NB4 (cell line): ENCODE results near the gene RPTOR.
A peak's percentile ranks its signal among the peaks of the same experiment; 100 is the strongest.

Experiments used
- DNase-seq: peaks from one replicate; pipeline ENCODE4 v3.0.0; 2010; ENCODE audit warnings: low read depth
- H3K4me3 ChIP-seq: one replicate; pipeline ENCODE4 v1.5.1; 2011; ENCODE audit warnings: mild to moderate bottlenecking, low read depth, low read length, moderate library complexity
- MYC ChIP-seq: IDR thresholded peaks from 2 replicates; pipeline ENCODE4 v1.6.1; 2011; ENCODE audit warnings: low read depth, low read length
- POLR2A ChIP-seq: IDR thresholded peaks from 2 replicates; pipeline ENCODE4 v1.6.1; 2011; ENCODE audit warnings: mild to moderate bottlenecking; ENCODE audit not compliant: insufficient read length; ENCODE audit errors: extremely low read depth
- TF ChIP-seq, protein P1 (sequence below): IDR thresholded peaks from one replicate; pipeline ENCODE4 v1.5.1; 2012; ENCODE audit warnings: low read depth, low read length
- TF ChIP-seq, protein P2 (sequence below): IDR thresholded peaks from 2 replicates; pipeline ENCODE4 v1.6.1; 2011; ENCODE audit warnings: low read depth, low read length

The RPTOR gene

DNA sequence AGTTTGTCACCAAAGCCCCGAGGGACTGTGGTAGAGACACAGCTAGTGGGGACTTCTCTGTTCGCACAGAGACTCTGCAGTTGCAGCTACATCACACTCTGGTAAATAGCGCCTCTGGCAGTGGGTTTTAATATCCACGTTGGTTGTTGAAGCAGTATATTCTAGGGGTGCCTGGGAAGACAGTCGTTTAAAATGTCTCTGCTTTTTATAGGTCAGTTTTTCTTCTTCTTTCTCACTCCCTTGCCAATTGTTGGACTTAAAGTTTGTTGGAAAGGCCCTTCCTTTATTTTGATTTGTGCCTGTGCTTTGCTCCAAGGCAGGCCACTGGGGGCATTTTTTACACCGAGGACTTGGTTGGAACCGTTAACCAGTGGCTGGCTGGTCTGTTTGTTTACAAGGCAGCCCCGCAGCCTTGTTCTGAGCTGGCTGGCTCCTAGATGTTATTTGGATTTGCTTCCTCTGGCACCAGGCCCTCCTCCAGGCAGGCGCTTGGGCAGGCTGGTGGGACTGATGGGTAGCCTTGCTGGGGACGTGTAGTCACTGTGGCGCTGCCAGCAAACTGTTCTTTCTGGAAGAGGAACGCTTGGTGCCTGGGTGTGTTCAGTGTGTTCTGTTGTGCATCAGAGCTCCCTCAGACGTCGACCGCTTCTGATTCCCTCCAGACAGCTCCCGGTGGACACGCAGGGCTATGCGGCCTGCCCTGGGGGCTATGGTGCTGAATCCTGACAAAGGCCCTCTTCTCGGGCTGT lies 228.8 kb downstream of the RPTOR start:
- TF ChIP-seq, protein P1, sequence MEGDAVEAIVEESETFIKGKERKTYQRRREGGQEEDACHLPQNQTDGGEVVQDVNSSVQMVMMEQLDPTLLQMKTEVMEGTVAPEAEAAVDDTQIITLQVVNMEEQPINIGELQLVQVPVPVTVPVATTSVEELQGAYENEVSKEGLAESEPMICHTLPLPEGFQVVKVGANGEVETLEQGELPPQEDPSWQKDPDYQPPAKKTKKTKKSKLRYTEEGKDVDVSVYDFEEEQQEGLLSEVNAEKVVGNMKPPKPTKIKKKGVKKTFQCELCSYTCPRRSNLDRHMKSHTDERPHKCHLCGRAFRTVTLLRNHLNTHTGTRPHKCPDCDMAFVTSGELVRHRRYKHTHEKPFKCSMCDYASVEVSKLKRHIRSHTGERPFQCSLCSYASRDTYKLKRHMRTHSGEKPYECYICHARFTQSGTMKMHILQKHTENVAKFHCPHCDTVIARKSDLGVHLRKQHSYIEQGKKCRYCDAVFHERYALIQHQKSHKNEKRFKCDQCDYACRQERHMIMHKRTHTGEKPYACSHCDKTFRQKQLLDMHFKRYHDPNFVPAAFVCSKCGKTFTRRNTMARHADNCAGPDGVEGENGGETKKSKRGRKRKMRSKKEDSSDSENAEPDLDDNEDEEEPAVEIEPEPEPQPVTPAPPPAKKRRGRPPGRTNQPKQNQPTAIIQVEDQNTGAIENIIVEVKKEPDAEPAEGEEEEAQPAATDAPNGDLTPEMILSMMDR: no peak
- no peak for DNase-seq
- H3K4me3 ChIP-seq: no peak overlapping the region

DNA sequence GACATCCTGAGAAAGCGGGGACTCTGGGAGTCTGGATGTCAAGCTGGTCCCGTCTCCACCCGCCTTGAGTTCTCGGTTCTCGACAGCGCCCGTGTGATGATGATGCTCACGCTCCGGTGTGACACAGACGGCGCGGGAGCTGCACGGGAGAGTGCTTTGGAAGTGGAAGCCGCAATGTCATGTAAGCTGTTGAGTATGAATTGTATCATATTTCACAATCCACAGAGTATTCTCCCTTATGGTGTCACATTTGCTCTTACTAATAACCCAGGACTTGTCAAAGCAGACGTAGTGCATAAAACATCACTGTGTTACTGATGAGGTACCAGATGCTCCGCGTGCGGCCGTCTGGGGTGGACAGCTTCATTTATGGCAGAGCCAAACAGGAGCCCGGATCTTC lies 229.5 kb downstream of the RPTOR start:
- no peak overlapping the region for H3K4me3 ChIP-seq
- TF ChIP-seq MYC: no peak
- DNase-seq: no peak

DNA sequence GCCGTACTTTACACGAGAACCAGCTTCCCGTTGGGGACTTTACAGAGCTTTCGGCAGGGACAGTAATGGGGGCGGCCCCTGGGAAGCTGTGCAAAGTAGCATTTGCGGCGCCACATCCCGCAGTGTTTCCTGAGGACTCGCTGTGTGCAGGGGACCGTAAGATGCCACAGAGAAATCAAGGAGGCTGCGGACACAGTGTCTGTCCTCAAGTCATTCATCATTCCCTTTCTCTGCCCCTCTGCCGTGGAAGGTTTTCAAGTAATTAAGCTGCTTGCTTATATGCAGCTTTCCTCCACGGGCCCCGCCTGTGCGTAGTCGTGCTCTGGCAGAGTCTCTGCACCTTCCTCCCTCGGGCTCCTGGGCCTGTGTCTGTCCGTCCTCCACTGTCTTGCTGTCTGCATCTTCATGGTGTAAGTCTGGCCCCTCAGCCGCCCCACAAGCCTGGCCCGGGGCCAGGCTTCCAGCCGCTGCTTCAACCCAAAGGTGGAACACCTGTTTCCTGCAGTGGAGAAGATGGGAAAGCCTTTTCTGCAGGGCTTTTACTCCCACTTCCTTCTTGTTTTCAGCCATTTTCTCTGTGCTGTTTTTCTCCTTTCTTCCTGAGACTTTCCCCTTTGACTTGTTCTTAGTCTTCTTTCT lies 230.1 kb downstream of the RPTOR start:
- H3K4me3 ChIP-seq: no peak overlapping the region
- TF ChIP-seq, protein P1: no peak
- no peak for TF ChIP-seq MYC
- TF ChIP-seq, protein P2, sequence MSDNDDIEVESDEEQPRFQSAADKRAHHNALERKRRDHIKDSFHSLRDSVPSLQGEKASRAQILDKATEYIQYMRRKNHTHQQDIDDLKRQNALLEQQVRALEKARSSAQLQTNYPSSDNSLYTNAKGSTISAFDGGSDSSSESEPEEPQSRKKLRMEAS: no peak
- TF ChIP-seq POLR2A: no peak

DNA sequence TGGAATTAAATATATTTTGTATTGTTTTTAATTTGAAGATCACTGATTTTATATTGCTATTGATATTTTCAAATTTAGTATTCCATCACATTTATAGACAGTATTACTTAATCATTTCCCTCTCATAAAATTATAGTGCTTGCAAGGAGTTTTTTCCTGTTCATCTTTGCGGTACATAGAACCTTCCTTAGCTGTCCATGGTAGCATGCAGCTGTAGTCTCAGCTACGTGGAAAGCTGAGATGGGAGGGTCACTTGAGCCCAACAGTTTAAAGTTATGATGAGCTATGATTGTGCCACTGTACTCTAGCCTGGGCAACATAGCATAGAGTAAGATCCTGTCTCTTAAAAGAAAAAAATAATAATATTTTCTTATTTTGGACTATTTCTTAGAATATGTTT lies 231.2 kb downstream of the RPTOR start:
- H3K4me3 ChIP-seq: no peak overlapping the region
- DNase-seq: no peak
- TF ChIP-seq, protein P1: no peak
- TF ChIP-seq MYC (no peak), POLR2A (no peak)
- TF ChIP-seq, protein P2: no peak

More for the DNA sequence above, 230.1 kb downstream of the RPTOR start:
- DNase-seq: peak; percentile 19

DNA sequence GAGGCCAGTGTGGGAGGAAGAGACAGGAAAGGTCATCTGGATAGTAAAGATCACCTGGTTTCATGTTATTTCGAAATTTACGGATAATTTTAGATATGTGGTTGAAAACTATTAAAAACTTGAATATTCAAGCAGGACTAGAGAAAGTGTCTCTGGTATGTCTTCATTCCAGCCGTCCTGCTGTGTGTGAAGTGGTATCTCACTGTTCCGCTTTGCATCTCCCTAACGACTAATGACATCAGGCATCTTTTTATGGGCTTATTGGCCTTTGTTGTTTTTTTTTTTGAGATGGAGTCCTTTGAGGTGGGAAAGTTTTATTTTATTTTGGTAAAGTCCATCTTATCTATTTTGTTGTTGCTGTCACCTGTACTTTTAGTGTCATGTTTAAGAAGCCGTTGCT lies 232.6 kb downstream of the RPTOR start:
- no peak for DNase-seq

DNA sequence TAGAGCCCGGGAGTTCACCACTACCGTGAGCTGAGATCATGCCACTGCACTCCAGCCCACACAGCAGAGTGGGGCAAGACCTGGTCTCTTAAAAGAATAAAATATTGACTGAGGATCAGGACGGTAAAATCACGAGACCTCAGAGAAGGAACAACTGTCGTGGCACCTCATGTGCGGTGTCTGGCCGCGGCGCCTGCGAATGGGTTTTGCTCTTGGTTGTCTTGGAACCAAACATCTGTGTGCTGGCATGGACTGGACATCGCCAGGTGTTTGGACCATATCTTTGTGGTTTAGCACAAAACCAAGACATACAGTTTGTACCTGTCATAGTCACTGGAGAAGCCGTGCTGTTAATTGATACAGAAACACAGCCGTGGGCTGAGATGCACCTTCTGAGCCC lies 234.1 kb downstream of the RPTOR start:
- peak overlapping the region; percentile 51 for H3K4me3 ChIP-seq
- TF ChIP-seq POLR2A (no peak), MYC (no peak)
- TF ChIP-seq, protein P2: no peak; the same call in 1 of the 2 replicates
- TF ChIP-seq, protein P1: no peak
- DNase-seq: no peak

More for the DNA sequence above, 232.6 kb downstream of the RPTOR start:
- H3K4me3 ChIP-seq: no peak overlapping the region
- TF ChIP-seq MYC (no peak), POLR2A (no peak)
- TF ChIP-seq, protein P1: no peak
- TF ChIP-seq, protein P2: no peak
